GM19397 (cell line): ENCODE results near the gene TNFSF15.

Experiments
- ATAC-seq: cut with Tn5 transposase; IDR thresholded peaks from one replicate; pipeline ENCODE4 v1.9.1; 2021; ENCODE audit warnings: mild to moderate bottlenecking, moderate library complexity; ENCODE audit not compliant: unreplicated experiment

TNFSF15 gene

GRCh38 chr9:114790521-114790920 is 15.3 kb downstream of the TNFSF15 start:
- ATAC-seq, result no peak

- ATAC-seq, result no peak
These were observed 16.8 kb downstream of the TNFSF15 start for GRCh38 chr9:114789006-114789405.

GRCh38 chr9:114787781-114788498 is 17.9 kb downstream of the TNFSF15 start:
- no peak for ATAC-seq

- no peak for ATAC-seq
These were observed 18.6 kb downstream of the TNFSF15 start for GRCh38 chr9:114787214-114787613.

GRCh38 chr9:114785866-114786650 is 19.8 kb downstream of the TNFSF15 start:
- ATAC-seq, result no peak

- ATAC-seq, result no peak
These were observed 21.0 kb downstream of the TNFSF15 start for GRCh38 chr9:114784721-114785279.

GRCh38 chr9:114782586-114782985 is 23.3 kb downstream of the TNFSF15 start:
- ATAC-seq, result no peak

- ATAC-seq, result no peak
These were observed 26.4 kb downstream of the TNFSF15 start for GRCh38 chr9:114779352-114779845.

- ATAC-seq, result no peak
These were observed 27.8 kb downstream of the TNFSF15 start for GRCh38 chr9:114777821-114778609.

- ATAC-seq, result no peak
These were observed 29.0 kb downstream of the TNFSF15 start for GRCh38 chr9:114776683-114777399.

GRCh38 chr9:114775981-114776380 is 29.9 kb downstream of the TNFSF15 start:
- no peak for ATAC-seq

GRCh38 chr9:114775121-114775520 is 30.7 kb downstream of the TNFSF15 start:
- ATAC-seq, result no peak

- ATAC-seq, result no peak
These were observed 31.3 kb downstream of the TNFSF15 start for GRCh38 chr9:114774524-114774923.

GRCh38 chr9:114771889-114772288 is 34.0 kb downstream of the TNFSF15 start:
- ATAC-seq, result no peak

GRCh38 chr9:114770991-114771390 is 34.8 kb downstream of the TNFSF15 start:
- ATAC-seq, result no peak

GRCh38 chr9:114769624-114770023 is 36.2 kb downstream of the TNFSF15 start:
- no peak for ATAC-seq

- ATAC-seq, result no peak
These were observed 42.6 kb downstream of the TNFSF15 start for GRCh38 chr9:114763220-114763619.

- no peak for ATAC-seq
These were observed 44.3 kb downstream of the TNFSF15 start for GRCh38 chr9:114761523-114761922.

GRCh38 chr9:114759512-114760341 is 46.1 kb downstream of the TNFSF15 start:
- ATAC-seq, result no peak
